Non-pigmented ciliary epithelial cell (primary cell): Measurements from ENCODE around the gene ASPG.

Source experiments
- DNase-seq: peaks from one replicate; pipeline ENCODE4 v3.0.0-alpha.2; 2010; ENCODE audit warnings: low read depth

The ASPG gene

DNA sequence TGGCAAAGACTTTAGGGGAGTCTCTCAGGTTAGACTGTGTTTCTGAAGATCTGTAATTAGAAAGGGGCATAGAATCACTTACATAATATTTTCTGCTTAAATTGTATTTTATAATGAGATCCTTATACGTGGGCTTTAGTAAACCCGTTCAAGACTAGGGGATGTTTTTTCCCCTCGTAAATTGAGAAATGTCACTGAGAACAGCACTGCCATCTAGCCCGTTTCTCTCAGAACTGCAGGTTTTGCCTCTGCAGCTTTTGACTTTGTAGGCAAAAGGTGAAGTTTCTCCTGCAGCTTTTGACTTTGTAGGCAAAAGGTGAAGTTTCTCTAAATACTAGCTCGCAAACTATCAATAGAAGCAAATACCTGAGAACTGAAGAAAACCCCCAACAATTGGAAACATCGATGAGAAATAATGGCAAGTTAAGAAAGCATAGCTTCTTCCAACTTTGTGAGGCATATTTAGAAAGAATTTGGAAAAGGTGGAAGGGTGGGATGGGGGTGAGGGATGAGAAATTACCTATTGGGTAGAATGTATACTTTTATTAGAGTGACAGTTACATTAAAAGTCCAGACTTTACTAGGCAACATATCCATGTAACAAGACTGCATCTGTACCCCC, 9.9 kb upstream of the ASPG start:
- DNase-seq: no peak

DNA sequence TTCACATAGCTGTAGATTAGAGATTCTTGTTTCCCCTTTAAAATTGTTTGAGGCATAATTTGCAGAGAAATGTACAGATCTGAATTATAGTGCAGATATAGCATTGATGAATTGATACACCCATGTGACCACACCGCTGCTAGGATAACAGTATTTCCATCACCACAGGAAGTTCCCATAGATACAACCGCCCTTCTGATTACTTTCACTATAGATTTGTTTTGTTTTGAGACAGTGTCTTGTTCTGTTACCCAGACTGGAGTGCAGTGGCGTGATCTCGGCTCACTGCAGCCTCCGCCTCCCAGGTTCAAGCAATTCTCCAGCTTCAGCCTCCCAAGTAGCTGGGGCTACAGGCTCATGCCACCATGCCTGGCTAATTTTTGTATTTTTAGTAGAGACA, 8.8 kb upstream of the ASPG start:
- no peak for DNase-seq

DNA sequence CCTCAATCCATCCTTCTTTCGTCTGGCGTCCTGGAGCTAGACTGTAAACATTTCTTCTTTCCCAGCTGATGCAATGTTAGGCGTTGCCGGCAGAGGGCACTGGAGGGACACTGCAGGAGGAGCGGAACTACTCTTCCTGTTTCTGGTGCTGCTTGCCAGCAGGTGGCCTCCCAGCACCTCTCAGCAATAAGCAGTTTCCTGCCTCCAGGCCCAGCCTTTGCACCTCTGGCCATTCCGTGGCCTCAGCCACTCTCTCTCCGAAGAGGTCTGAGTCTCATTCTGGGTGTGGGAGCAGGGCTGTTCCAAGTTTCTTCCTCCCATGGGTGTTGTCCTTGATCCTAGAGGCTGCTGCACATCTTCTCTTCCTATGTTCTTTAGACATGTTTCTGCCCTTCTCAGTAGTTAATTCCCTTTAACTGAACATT, 7.5 kb upstream of the ASPG start:
- DNase-seq: peak; percentile 60

GRCh38 chr14:104080376-104081260, 4.9 kb upstream of the ASPG start:
- DNase-seq: no peak

DNA sequence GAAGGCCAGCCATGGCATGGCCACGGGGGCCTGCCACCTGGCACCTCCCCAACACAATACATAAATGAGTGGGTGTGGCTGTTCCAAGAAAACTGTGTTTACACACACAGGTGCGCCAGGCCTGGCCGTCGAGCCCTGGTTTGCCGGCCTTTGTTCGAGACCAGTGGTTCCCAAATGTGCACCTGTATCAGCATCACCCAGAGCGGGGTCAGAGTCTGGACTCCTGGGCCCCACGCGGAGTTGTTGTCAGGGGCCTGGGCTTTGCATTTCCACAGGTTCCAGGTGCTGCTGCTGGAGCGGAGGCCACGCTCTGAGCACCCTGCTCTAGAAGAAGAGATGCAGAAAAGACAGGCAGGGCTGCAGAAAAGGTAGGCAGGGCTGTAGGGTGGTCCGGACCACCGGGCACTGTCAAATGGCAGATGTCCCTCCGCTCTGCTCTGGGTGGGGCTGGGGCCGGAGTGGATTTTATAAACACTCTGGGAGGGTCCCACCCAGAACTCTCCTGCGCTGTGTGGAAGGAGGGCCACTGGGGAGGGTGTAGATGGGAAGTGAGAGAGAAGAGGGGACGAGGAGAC, 4.2 kb upstream of the ASPG start:
- no peak for DNase-seq

DNA sequence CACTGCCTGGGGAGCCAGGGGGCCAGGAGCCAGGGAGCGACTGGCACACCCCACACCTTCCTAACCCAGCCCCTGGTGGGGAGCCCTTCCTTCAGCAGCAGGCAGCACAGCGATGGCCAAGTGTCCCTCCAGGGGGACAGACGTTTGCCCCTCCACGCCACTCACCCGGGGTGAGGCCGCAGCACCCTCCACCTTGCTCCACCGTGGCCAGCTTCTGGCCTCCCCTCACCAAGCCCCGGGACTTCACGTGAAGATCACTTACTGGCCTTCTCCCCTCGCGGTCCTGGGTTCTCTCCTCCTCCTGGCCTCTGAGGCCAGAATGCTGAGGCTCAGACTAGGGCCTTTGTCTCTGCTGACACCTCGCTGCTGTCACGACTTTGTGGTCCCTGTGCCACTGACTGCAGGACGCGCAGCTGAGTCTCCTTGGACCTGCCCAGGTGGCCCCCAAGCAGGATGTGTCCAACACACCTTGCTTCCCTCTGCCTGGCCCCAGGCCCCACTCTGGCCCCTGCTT, 3.5 kb upstream of the ASPG start:
- no peak for DNase-seq

DNA sequence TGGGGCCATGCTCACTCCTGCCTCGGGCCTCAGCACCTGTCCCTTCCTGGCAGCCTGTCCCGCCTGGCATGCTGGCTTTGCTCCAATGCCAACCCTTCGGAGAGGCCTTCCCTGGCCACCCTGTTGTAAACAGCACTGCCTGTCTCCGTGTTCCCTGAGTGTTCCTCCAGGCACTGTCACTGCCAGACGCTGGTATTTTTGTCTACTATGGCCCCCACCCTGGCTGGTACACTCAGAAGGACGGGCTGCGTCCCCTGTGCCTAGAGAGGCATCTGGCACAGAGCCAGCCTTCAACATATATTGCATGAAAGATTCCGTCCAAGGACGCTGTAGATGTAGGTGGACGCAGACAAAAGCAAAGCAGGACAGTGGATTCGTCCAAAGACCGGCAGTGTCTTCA, 2.7 kb upstream of the ASPG start:
- no peak for DNase-seq

GRCh38 chr14:104084251-104085002, 1.1 kb upstream of the ASPG start:
- no peak for DNase-seq

GRCh38 chr14:104085889-104086201, 345 bp downstream of the ASPG start:
- DNase-seq: no peak

- DNase-seq: no peak
Observed at GRCh38 chr14:104086210-104086660, 735 bp downstream of the ASPG start.

GRCh38 chr14:104086661-104087461, 1.4 kb downstream of the ASPG start:
- no peak for DNase-seq

DNA sequence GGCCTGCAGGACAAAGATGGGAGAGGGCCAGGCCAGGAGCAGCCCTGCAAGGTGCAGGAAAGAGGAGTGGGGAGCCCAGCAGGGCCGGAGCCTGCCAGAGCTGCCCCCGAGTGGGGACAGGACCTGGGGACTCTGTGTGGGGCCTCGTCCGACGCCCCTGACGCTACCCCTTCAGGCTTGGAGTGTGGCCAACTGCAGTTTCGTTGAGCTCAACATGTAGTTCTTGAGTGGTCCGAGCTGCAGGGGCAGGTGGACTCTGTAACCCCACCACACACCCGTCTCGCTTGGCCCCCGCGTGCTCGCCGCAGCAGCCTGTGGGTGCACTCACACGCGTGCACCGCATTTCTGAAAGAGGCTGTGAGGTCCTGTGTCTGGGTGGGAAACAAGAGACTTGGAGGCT, 2.0 kb downstream of the ASPG start:
- DNase-seq: no peak

DNA sequence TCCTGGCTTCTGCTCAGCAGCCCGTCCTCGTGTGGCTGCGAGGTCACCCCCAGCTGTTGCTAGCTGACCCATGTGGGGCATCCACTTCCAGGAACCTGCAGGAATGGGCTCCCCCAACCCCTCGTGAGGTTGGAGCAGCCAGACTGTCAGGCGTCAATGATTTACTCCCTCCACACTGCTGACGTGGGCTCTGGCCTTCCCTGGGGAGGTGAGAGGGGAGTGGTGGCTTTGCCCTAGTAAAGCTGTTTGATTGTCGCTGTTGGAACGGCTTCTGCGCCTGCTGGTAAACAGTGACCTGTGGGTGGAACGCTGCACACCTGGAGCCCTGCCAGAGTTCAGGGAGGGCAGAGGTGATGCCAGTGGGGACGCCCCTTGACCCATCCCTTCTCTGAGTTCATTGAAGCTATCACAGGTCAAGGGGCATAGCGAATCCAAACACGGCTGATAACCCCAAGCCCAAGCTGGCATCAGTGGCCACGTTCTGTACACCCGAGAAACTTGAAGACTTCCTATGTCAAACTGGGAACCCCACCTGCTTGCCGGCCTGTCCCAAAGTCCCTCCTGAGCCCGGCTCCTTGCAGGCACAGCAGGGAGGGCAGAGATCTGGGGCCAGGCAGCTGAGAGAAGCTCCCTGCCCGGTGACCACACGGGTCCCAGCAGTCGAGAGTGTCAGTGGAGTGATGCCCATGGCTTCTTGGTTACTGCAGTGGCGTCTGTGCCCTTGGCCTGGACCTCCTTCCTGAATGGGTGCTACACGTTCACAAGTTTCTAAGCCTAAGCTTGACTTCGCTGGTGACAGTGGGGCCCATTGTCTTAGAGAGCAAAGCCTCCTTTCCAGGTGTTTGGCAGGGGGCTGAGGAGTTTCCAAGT, 2.7 kb downstream of the ASPG start:
- no peak for DNase-seq

- no peak for DNase-seq
Observed at GRCh38 chr14:104090071-104090748, 4.7 kb downstream of the ASPG start.

DNA sequence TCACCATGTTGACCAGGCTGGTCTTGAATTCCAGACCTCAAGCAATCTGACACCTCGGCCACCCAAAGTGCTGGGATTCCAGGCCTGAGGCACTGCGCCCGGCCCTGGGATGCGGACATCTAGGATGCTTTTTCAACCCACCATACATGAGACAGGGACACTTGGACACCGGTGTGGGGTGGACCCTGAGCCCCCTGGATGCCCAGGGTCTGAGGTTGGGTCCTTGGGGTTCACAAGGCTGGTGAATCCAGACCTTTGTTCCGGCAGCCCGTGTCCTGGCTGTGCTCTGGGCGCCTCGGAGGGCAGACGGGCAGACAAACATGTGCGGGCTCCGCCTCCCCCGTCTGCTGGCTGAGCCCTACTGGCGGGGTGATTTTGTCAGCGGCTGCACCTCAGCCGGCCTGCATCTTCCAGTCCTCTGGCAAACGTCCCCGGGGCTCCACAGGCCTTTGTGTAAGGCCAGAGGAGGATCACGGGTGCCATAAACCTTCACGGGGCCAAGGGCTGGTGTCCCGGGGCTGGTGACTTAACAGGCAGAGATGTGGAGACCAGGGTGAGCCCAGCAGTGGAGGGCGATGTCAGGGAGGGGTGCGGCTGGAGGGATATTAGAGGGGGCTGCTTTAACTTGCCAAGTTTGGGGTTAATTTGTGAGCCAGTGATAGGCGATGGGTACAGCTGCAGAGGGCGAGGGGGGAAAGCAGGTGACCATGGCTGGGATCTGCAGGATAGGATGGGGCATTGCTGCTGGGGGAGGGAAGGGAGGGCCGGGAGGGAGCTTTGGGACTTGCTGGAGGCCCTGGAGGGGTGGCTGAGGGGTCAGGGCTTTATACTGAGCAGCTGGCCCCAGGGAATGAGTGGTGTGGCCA, 5.8 kb downstream of the ASPG start:
- DNase-seq: no peak

- DNase-seq: no peak
Observed at GRCh38 chr14:104091927-104092771, 6.6 kb downstream of the ASPG start.

GRCh38 chr14:104092931-104093365, 7.4 kb downstream of the ASPG start:
- no peak for DNase-seq
